Natural killer cell treated with Interleukin-12 subunit alpha and Interleukin-12 subunit beta and Interleukin-15 and Interleukin-18, amount 100 ng/mL, for 72 hours (primary cell): ENCODE measurements around the gene TNRC6C. TPM values are rescaled to one million over a fixed set of nuclear protein-coding genes. Genes with fewer than 3 reads are reported as not detected.
"Not testable (repeated sequence)": the region's sequence is repeated elsewhere in the genome, so short reads cannot be mapped to it uniquely, and the experiment has no call there.

ENCODE experiments used
- ATAC-seq, 2 donors: fragments of 150-1000 bp; cut with Tn5 transposase in 1 of 2; sonication (Bioruptor Pico), chemical (Tn5 transposase) in 1 of 2; 2 replicates each; pipeline ENCODE4 v1.10.0; 2021
- DNase-seq: peaks from one replicate; pipeline ENCODE4 v3.0.0; 2022; ENCODE audit warnings: low spot score
- H3K27ac Mint-ChIP-seq, 2 donors: 1 replicate in 1 of 2; 2 replicates in 1 of 2; pipeline ENCODE4 v1.8.0; 2022; ENCODE audit warnings: mixed read lengths in 2 of 2, mild to moderate bottlenecking in 1 of 2, moderate library complexity in 1 of 2
- H3K27me3 Mint-ChIP-seq, 2 donors: 1 replicate in 1 of 2; 2 replicates in 1 of 2; pipeline ENCODE4 v1.8.0; 2022; ENCODE audit warnings: mixed read lengths in 2 of 2
- H3K36me3 Mint-ChIP-seq: one replicate; pipeline ENCODE4 v1.8.0; 2022; ENCODE audit warnings: mixed read lengths
- H3K4me1 Mint-ChIP-seq, 2 donors: 1 replicate in 1 of 2; 2 replicates in 1 of 2; pipeline ENCODE4 v1.8.0; 2022; ENCODE audit warnings: low read depth in 2 of 2, mixed read lengths in 2 of 2, mild to moderate bottlenecking in 1 of 2
- H3K4me3 Mint-ChIP-seq: one replicate; pipeline ENCODE4 v1.8.0; 2022; ENCODE audit warnings: mixed read lengths
- H3K9me3 Mint-ChIP-seq: 2 replicates; pipeline ENCODE4 v1.8.0; 2022; ENCODE audit warnings: mixed read lengths
- total RNA-seq, 2 donors: library from RNA; stranded (reverse); gene quantifications; one replicate each; pipeline ENCODE4 v1.2.3, GENCODE V29; 2022

Gene TNRC6C
- total RNA-seq, 2 donors from 2014 or later, result 28.1 to 32.1 TPM

DNA sequence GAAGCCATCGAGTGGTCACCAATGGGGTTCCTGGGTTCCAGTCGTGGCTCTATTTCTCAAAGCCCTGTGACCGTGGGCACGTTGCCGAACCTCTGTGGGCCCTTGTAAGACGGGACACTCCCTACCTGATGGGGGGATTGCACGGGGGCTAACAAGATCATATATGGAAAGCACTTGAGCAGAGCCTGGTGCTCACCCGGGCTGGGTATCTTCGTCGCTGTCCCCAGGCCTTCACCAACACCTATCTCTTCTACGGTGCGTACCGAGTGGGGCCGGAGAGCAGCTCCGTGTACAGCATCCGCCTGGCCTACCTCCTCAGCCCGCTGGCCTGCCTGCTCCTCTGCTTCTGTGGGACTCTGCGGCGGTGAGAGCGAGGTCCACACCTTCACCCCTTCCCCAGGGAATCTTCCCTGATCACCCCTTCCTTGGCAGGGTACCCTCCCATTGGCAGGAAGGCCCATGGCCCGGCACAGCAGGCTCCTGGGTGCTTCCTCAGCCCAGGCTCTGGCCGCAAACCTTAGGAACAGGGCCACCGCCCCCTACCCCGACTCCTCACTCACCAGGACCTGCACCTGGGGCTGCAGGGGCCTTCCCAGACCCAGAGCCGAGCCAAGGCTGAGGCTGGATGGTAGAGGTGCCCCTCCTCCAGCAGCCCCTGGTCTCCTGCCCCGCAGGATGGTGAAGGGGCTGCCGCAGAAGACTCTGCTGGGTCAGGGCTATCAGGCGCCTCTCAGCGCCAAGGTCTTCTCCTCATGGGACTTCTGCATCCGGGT lies 174.9 kb downstream of the TNRC6C start:
- H3K4me1 Mint-ChIP-seq, result peaks cover 49 to 59% of the 10 kb centered on the region in 2 donors
- H3K27ac Mint-ChIP-seq, result peak overlapping the region; percentile 54 to 72
- H3K4me3 Mint-ChIP-seq, result peak overlapping the region; percentile 86
- H3K36me3 Mint-ChIP-seq, result peaks cover 18% of the 10 kb centered on the region
- no peaks in the 10 kb centered on the region for H3K27me3 Mint-ChIP-seq
- no peak for DNase-seq
- H3K9me3 Mint-ChIP-seq, result no peaks in the 10 kb centered on the region
- no peak for ATAC-seq

DNA sequence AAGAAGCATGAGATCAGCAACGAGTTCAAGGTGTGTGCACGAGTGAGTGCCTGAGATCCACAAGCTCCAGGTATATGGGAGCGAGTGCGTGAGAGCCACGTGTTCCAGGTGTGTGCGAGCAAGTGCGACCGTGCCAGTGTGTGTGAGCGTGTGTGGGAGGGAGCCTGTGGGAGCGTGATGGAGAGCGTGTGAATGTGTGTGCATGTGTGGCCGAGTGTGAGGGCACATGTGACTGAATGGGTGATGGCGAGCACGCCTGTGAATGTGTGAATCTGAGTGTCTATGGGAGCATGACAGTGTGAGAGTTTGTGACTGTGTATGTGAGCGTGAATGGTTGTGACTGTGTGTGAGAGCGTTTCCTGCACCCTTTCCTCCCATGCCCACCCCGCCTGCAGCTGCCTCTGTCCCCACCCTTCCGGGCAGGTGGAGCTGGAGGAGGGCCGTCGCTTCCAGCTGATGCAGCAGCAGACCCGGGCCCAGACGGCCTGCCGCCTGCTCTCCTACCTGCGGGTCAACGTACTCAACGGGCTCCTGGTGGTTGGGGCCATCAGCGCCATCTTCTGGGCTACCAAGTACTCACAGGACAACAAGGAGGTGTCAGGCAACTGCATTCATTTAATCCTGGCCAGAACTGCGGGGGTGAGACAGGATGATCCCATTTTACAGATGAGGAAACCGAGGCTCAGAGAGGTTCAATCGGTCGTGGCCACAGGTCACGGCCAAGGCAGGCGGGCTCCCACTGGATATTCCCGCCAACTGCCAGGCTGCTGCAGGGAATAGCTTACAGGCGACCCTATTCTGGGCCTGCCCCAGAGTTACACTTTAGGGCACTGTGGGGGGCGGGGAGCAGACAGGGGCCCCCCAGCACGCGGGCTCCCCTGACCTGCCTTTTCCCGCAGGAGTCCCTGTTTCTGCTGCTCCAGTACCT lies 175.7 kb downstream of the TNRC6C start:
- peaks cover 47 to 62% of the 10 kb centered on the region in 2 donors for H3K4me1 Mint-ChIP-seq
- peak; percentile 79 for DNase-seq
- peak; percentile 26 to 31 for ATAC-seq
- peaks cover 18% of the 10 kb centered on the region for H3K36me3 Mint-ChIP-seq
- no peaks in the 10 kb centered on the region for H3K27me3 Mint-ChIP-seq
- no peaks in the 10 kb centered on the region for H3K9me3 Mint-ChIP-seq
- peak overlapping the region; percentile 20 to 72 for H3K27ac Mint-ChIP-seq
- H3K4me3 Mint-ChIP-seq, result peak overlapping the region; percentile 86

DNA sequence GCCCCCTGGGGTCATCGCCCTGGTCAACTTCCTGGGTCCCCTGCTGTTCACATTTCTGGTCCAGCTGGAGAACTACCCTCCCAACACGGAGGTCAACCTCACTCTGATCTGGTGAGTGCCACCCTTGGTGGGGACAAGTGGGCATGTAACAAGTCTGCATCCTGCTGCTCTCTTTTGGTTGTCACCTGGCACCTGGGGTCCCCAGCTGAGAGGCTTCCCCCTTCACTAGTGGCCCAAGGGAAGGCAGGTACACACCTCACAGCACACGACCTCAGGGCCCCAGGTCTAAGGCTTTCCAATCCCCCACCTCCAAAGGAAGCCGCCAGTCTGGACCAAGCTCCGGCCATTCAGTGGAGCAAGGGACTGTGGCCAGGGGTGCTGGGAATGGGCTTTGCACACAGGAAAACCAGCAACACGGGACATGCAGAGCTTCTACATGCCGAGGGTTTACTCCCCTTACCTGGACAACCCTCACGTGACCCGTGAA lies 176.4 kb downstream of the TNRC6C start:
- H3K27me3 Mint-ChIP-seq, result no peaks in the 10 kb centered on the region

DNA sequence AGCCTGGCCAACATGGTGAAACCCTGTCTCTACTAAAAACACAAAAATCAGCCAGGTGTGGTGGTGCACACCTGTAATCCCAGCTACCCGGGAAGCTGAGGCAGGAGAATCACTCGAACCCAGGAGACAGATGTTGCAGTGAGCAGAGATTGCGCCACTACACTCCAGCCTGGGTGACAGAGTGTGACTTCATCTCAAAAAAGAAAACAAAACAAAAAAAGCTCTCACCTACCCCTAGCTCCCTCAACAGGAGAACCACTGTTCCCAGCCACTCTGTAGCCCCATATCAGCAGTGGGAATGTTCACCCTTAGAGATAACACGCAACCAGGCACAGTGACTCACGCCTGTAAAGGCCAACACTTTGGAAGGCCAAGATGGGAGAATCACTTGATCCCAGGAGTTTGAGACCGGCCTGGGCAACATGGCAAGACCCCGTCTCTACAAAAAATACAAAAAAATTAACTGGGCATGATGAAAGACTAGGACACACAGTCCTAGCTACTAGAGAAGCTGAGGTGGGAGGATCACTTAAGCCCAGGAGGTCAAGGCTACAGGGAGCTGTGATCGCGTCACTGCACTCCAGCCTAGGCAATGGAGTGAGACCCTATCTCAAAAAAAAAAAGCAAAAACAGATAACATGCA lies 177.5 kb downstream of the TNRC6C start:
- ATAC-seq, result no peak
- H3K27ac Mint-ChIP-seq, result peak overlapping the region; percentile 59 to 87
- no peak for DNase-seq

More for the DNA sequence above, 176.4 kb downstream of the TNRC6C start:
- ATAC-seq, result no peak
- peaks cover 44 to 60% of the 10 kb centered on the region in 2 donors for H3K4me1 Mint-ChIP-seq
- no peak overlapping the region for H3K4me3 Mint-ChIP-seq
- H3K36me3 Mint-ChIP-seq, result peaks cover 18% of the 10 kb centered on the region
- H3K9me3 Mint-ChIP-seq, result no peaks in the 10 kb centered on the region
- peak overlapping the region in 1 of 2 donors; percentile 20 for H3K27ac Mint-ChIP-seq
- no peak for DNase-seq

DNA sequence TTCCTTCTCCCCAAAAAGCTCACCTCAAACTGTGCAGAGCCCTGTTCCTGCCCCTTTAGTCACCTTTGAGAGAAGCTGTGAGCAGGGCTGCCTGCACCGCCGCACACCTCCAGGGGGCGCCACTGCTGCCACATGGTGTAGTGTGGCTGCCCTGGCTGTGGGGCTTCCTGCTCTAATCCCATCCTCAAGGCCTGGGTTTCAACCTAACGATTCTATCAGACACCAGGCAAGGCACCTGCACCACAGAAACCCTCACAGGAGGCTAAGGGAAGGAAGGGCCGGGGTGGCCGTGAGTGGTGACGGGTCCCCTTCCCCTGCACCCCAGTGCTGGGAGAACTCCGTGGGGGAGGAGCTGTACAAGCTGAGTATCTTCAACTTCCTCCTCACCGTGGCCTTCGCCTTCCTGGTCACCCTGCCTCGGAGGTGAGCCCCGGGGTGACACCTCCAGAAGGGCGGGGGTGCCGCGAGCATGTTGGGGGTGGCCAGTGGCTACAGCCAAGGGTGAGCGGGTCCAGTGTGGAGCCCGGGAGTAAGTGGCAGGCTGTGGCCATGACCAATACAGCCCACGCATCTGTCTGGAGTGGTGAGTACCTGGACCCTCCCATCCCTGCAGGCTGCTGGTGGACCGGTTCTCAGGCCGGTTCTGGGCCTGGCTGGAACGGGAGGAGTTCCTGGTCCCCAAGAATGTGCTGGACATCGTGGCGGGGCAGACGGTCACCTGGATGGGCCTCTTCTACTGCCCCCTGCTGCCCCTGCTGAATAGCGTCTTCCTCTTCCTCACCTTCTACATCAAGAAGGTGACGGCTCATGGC lies 179.1 kb downstream of the TNRC6C start:
- Mint-ChIP-seq H3K9me3 (no peaks in the 10 kb centered on the region), H3K4me1 (peaks cover 49 to 60% of the 10 kb centered on the region in 2 donors), H3K27ac (peak overlapping the region; percentile 77 to 84), H3K4me3 (no peak overlapping the region), H3K27me3 (no peaks in the 10 kb centered on the region), H3K36me3 (peaks cover 18% of the 10 kb centered on the region)
- ATAC-seq (no peak), DNase-seq (peak; percentile 62)

More for the DNA sequence above, 177.5 kb downstream of the TNRC6C start:
- H3K4me3 Mint-ChIP-seq, result peak overlapping the region; percentile 26
- H3K27me3 Mint-ChIP-seq, result no peaks in the 10 kb centered on the region
- peaks cover 49 to 57% of the 10 kb centered on the region in 2 donors for H3K4me1 Mint-ChIP-seq
- H3K36me3 Mint-ChIP-seq, result peaks cover 18% of the 10 kb centered on the region
- H3K9me3 Mint-ChIP-seq, result no peaks in the 10 kb centered on the region

DNA sequence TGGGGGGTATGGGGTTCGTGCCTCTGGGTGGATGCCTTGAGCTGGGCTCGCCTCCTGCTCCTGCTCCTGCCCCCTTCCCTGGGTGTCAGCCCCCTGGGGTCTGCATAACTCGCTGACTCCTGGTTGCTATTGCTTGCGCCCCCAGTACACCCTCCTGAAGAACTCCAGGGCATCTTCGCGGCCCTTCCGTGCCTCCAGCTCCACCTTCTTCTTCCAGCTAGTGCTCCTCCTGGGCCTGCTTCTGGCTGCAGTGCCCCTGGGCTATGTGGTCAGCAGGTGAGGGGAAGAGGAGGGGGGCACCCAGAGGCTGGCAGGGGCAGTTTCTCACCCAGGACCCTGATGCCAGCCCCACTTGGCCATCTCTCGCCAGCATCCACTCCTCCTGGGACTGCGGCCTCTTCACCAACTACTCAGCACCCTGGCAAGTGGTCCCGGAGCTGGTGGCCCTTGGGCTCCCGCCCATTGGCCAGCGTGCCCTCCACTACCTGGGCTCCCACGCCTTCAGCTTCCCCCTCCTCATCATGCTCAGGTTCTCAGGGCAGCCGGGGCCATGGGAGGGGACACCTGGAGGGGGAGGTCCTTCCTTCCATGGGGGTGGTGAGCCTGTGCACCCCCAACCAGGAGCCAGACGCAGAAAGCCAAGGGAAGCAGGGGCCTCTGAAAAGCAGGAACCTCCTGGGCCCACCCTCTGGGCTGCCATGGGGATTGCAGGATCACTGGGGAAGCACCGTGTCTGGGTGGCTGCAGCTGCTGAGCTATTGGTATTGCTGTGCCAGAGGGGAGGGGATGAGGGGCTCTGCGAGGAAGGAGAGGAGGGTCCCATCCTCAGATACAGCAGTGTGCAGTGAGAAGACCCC lies 179.9 kb downstream of the TNRC6C start:
- H3K36me3 Mint-ChIP-seq, result peaks cover 18% of the 10 kb centered on the region
- H3K4me1 Mint-ChIP-seq, result peaks cover 46 to 60% of the 10 kb centered on the region in 2 donors
- ATAC-seq, result no peak

DNA sequence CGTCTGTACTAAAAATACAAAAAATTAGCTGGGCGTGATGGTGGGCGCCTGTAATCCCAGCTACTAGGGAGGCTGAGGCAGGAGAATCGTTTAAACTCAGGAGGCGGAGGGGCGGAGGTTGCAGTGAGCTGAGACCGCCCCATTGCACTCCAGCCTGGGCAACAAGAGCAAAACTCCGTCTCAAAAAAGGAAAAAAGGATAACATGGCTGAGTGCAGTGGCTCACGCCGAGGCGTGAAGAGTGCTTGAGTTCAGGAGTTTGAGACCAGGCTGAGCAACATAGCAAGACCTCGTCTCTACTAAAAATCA lies 181.3 kb downstream of the TNRC6C start:
- ATAC-seq, H3K36me3 Mint-ChIP-seq, H3K27me3 Mint-ChIP-seq, DNase-seq, H3K9me3 Mint-ChIP-seq: not testable (repeated sequence)
- H3K4me3 Mint-ChIP-seq, result peak overlapping the region; percentile 56
- H3K27ac Mint-ChIP-seq, result peak overlapping the region; percentile 34 to 53
- peaks cover 33 to 51% of the 10 kb centered on the region in 2 donors for H3K4me1 Mint-ChIP-seq

More for the DNA sequence above, 179.9 kb downstream of the TNRC6C start:
- Mint-ChIP-seq H3K27ac (peak overlapping the region; percentile 77 to 84), H3K4me3 (no peak overlapping the region), H3K27me3 (no peaks in the 10 kb centered on the region), H3K9me3 (no peaks in the 10 kb centered on the region)
- no peak for DNase-seq

DNA sequence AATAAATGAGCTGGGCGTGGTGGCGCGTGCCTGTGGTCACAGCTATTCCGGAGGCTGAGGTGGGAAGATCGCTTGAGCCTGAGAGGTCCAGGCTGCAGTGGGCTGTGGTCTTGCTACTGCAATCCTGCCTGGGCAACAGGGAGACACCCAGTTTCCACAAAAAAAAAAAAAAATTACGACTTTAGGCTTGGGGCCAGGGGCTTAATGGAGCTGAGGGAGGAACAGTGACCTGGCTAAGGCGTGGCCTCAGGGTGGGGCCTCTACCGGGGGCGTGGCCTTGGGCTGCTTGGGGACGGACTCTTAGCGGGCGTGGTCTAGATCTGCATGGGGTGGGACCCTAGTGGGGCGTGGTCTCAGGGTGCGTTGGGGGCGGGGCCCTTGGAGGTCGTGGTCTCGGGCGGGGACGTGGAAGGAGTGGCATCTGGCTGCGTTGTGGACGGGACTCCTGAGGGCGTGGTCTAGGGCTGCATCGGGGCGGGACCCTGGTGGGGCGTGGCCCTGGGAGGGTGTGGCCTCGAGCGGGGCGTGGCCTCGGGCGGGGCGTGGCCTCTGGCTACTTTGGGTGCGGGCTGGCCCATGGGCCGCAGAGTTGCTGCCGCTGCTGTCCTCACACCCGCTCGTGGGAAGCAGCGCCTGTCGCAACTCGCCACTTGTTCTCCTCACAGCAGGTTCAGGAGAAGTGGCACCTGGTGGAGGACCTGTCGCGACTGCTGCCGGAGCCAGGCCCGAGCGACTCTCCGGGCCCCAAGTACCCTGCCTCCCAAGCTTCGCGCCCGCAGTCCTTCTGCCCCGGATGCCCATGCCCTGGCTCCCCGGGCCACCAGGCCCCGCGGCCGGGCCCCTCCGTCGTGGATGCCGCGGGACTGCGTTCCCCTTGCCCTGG lies 181.9 kb downstream of the TNRC6C start:
- DNase-seq (peak; percentile 91), ATAC-seq (peak; percentile 94 to 95)
- H3K27me3 Mint-ChIP-seq, result no peaks in the 10 kb centered on the region
- H3K4me1 Mint-ChIP-seq, result peaks cover 33 to 50% of the 10 kb centered on the region in 2 donors
- peak overlapping the region; percentile 56 for H3K4me3 Mint-ChIP-seq
- H3K27ac Mint-ChIP-seq, result peak overlapping the region; percentile 34 to 53
- H3K9me3 Mint-ChIP-seq, result no peaks in the 10 kb centered on the region
- H3K36me3 Mint-ChIP-seq, result peaks cover 9% of the 10 kb centered on the region

DNA sequence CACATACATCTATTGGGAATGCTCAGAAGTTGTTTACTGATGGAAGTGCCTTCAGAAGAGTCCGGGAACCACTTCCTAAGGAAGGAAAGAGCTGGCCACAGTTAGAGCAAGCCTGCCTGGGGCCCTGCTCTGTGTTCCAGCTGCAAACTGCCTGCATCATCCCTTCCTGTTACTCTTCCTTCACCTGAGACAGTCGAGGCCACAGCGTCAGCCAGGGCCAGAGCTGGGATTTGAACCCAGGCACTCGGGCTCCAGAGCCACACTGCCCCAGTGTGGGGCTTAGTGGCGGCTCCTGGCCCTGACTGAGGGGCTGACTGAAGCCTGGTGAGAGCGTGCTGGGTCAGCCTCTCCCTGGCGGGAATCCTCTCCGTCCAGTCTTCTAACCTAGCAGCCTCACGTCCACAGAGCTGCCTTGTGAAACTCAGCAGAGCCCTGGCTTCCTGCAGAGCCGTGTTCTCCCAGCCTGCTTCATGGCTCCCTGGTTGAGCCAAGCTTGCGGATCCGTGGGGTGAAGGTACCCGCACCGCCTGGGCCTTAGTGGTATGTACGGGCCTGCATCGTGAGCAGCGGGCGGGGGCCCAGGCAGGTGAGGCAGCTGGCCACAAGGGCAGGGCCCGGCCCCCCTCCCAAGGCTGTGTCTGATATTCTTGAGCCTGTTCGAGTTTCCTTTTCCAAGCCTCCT lies 183.1 kb downstream of the TNRC6C start:
- Mint-ChIP-seq H3K9me3 (no peaks in the 10 kb centered on the region), H3K4me1 (peaks cover 24 to 41% of the 10 kb centered on the region in 2 donors), H3K27ac (no peak overlapping the region)

DNA sequence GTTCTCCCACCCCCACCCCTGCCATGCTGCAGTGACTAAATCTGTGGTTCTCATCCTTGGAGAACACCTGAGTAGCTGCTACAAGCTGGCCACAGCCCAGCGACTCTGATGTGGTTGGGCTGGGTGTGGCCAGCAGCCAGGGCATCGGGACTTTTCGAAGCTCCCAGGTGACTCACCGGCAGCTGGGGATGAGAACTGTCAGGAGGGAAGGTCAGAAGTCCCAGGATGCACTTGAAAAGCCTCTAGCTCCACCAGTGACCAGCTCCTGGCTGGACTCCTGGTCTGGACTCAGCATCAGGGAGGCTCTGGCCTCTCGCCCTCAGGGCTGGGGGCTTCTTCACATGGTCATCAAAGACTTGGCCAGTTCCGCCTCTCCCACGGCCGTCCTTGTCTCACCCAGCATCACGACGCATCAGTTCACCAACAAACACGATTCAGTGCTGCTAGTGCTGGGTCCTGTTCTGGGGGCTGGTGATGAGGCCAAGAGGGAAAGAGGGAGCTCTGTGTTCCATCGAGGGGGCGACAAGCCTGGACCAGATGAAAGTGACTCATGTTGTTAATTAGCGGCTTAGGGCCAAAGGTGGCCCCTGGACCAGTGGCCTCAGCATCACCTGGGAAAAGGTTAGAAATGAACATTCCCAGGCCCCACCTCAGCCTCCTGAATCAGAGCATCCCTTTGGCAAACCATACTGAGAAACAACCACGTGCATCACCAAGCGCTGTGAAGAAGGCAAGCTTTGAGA lies 183.8 kb downstream of the TNRC6C start:
- Mint-ChIP-seq H3K27me3 (no peaks in the 10 kb centered on the region), H3K9me3 (no peaks in the 10 kb centered on the region), H3K4me3 (no peak overlapping the region), H3K4me1 (peaks cover 21 to 34% of the 10 kb centered on the region in 2 donors), H3K27ac (no peak overlapping the region), H3K36me3 (no peaks in the 10 kb centered on the region)
- ATAC-seq, result no peak
- no peak for DNase-seq

More for the DNA sequence above, 183.1 kb downstream of the TNRC6C start:
- H3K4me3 Mint-ChIP-seq, result no peak overlapping the region
- H3K27me3 Mint-ChIP-seq, result no peaks in the 10 kb centered on the region
- ATAC-seq, result no peak
- no peaks in the 10 kb centered on the region for H3K36me3 Mint-ChIP-seq
- DNase-seq, result no peak
